CMK (cell line): Measurements from ENCODE around the gene ZBTB26.

Source experiments
- DNase-seq: peaks from one replicate; pipeline ENCODE4 v3.0.0-alpha.2; 2010; ENCODE audit warnings: low read depth

Gene ZBTB26, protein sequence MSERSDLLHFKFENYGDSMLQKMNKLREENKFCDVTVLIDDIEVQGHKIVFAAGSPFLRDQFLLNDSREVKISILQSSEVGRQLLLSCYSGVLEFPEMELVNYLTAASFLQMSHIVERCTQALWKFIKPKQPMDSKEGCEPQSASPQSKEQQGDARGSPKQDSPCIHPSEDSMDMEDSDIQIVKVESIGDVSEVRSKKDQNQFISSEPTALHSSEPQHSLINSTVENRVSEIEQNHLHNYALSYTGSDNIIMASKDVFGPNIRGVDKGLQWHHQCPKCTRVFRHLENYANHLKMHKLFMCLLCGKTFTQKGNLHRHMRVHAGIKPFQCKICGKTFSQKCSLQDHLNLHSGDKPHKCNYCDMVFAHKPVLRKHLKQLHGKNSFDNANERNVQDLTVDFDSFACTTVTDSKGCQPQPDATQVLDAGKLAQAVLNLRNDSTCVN

DNA sequence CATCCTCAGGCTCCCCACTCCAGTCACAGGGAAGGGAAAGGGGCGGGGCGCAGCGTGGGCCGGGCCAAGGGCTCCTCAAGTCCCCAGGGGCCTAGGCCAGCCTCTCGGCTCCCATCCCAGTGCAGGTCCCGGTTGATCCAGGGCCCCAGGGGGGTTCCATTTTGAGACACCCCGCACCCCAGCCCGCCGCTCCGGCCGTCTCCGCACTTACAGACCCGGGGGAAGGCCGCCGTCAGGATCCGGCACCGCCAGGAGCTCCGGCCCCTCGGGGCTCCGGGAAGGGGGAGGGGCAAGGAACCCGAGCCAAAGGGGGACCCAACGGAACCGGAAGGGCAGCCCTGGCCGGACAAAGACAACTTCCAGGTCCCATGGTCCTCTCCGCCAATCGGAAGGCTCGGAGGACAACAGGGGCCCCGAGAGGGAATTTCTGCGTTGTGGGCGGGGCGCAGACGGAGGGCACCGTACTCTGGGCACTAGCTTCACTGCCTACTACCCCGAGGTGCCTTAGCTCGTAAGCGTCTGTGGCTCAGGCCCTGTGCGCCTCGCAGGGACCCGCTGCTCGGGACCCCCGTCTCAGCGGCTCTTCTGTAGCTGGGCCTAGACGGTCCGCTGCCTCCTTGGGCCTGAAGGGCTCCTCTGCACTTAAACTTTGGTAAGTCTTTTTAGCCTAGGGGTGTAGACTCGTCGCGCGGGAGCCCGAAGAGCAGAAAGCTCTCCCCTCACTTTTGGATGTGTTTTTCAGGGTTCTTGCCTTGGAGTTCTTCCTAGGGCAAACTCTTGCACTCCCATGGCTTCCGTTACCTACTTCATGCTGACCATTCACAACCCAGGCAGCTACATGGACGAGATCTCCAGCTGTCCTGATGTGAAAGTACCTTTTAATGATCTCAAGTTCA is at the start of gene ZBTB26:
Gene ZBTB26 (minus strand): TSS at position 287 of the 896 bp plus-strand sequence. CDS start 11,578 bp downstream, outside the sequence.
- peak; percentile 87 for DNase-seq

DNA sequence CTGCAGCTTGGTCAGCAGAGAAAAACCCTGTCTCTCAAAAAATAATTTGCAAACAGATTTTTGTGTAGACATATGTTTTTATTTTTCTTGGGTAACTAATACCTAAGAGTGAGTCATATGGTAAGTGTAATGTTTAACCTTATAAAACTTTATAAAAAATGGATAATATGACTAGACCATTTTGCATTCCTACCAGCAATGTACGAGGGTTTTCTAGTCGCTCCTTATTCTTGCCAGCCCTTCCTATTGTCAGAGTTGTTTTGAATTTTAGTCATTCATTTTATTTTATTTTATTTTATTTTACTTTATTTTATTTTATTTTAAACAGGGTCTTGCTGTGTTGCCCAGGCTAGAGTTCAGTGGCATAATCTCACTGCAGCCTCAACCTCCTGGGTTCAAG is 47.3 kb upstream of the ZBTB26 start:
- DNase-seq = no peak

DNA sequence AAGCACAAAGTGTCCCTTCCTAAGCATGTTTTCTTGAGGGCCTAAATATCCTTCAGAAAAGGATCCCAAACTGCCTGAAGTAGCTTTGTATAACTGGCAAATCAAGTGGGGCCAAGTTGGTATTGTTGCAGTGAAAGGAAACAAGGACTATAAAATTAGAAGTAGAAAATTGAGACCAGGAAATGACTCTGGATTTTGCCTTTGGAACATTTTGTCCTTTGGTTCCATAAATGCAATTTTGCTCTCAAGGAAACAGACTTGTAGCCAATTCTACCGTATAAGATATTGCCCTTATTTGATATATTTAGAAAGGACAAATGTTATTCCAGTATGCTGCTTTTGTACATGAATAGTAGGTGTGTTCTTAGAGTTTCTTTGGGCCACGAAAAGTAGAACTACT is 43.9 kb upstream of the ZBTB26 start:
- no peak for DNase-seq

DNA sequence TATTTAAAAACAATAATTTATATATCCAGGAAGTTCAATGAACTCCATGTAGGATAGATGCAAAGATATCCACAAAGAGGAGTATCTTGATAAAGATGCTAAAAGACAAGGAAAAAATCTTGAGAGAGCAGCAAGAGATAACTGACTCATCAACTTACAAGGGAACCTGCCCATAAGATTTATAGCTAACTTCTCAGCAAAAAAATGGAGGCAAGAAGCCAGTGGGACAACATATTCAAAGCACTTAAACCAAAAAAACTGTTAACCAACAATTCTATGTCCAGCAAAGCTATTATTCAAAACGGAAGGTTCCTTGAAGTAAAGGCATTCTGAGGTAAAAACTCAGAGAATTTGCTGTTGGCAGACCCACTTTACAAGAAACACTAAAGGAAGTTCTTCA is 29.8 kb upstream of the ZBTB26 start:
- no peak for DNase-seq

DNA sequence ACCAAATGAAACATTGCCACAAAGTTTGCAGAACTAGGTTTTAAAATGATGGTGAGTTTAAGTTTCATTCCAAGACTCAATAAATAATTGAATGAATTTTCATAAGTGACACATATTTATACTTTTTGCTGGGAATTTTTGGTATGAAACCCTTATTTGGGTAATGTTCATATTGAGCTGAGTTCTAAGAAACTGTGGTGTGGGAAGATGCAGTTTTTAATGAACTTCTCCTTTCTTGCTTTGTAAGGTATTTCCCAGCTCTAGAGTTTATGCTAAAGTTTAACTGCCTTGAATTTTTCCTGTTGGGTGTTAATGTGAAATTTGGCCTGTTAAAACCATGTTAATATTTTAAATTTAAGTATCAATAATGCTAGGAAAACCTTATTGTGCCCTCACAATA is 24.6 kb upstream of the ZBTB26 start:
- DNase-seq = no peak

DNA sequence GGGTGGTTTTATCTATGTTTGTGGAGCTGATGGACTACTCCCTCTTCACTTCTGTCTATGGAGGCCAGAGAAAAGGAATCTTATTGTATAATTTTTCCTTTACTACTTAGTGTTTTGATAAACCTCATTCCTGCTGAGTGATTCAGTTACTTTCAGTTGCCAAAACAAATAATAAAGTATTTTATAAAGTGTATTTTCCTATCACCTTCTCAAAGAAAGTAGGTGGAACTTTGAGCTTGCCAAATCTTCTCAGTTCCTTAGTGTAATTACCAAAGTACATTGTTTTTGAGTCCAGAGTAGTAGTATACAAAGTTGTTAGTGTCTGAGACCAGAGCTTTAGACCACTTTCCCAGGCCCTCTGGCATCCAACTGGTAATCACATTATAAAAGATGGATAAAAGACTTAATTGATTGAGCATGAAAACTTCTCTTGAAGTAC is 23.0 kb upstream of the ZBTB26 start:
- no peak for DNase-seq

DNA sequence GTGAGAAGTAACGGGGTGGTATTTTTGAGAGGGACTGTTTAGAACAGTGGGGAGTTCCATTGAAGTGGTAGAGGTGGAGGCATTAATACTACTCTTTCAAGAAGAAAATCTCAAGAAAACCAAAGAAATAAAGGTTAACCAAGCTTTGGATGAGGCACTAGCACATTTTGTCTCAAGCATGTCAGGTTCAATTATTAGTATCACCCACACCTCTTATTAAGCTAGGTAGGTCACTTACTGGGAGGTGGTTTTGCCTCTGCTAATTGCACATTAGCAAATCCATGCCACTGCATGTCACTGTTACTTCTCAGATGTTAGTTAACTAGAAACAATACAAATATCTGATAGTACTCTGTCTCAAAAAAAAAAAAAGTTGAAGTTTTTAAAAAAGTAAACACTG is 19.7 kb upstream of the ZBTB26 start:
- no peak for DNase-seq

DNA sequence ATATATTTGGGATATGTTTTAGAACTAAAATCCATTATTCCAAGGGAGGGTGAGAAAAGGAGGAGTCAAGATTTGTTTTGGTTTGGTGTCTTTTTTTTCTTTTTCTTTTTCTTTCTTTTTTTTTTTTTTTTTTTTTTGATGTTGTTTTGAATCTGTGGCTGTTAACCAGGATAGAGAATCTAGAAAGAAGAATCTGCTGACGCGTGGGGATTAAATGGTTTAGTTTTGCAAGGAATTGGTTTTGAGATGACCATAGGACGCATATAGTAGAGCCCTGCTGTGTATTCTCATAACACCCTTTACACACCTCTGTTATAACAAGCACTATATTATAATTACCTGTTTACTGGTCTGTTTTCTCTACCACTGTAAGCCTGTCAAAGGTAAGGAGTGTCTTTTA is 19.0 kb upstream of the ZBTB26 start:
- no peak for DNase-seq

DNA sequence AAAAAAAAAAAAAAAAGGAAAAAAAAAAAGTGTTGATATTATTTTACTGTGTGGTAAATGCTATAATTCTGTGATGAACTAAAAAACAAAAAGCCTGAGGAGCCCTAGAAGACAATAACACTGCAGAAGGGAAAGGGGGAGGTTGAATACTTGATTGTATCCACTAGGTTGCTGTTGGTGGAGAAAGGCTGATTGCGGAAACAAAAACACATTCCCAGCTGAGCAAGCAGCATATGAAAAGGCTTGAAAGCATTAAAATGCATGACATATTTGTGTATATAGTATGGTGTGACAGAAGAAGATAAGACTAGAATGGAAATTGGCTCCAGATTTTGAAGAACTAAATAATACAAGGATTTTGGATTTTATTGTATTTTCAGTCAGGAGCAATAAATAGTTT is 18.4 kb upstream of the ZBTB26 start:
- no peak for DNase-seq

DNA sequence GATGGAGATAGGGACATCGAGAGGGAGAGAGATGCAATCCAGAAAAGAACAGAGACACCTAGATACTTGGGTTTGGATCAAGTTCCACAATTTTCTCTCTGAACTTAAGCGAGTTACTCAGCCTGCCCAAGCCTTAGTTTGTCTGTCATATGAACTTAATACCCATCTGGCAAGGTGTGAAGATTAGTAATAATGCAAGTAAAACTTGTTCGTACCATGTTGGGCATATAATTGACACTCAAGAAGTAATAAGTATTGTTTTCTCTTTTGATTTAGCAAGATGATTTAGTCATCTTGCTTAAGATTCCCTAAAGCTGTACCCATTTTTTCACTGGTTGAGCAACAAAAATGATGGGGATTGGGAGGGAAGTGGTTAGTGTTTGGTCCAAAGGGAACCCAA is 17.0 kb upstream of the ZBTB26 start:
- DNase-seq = no peak

DNA sequence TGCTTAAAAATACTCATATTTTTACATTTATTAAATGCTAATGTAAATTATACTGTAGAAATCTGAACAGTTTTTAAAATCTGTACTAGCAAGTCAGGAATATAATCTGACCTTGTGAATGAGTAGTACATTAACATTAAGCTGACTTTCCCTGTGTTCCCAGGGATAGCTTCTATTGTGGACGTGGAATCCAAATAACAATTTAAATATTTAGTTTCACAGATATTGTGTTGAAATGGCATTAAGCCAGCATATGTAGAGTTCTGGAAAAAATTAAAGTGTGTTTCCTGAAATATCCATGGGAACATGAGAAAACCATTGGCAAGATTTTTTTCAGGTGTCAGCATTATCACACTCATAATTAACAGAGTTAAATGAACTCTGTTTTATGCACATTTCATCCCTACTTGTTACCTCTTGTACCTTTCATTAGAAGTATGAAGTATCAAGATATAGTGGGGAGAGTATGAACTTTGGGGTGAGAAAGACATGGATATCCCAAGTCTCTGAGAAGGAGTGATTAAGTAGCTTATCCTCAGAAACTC is 15.2 kb upstream of the ZBTB26 start:
- DNase-seq = no peak

DNA sequence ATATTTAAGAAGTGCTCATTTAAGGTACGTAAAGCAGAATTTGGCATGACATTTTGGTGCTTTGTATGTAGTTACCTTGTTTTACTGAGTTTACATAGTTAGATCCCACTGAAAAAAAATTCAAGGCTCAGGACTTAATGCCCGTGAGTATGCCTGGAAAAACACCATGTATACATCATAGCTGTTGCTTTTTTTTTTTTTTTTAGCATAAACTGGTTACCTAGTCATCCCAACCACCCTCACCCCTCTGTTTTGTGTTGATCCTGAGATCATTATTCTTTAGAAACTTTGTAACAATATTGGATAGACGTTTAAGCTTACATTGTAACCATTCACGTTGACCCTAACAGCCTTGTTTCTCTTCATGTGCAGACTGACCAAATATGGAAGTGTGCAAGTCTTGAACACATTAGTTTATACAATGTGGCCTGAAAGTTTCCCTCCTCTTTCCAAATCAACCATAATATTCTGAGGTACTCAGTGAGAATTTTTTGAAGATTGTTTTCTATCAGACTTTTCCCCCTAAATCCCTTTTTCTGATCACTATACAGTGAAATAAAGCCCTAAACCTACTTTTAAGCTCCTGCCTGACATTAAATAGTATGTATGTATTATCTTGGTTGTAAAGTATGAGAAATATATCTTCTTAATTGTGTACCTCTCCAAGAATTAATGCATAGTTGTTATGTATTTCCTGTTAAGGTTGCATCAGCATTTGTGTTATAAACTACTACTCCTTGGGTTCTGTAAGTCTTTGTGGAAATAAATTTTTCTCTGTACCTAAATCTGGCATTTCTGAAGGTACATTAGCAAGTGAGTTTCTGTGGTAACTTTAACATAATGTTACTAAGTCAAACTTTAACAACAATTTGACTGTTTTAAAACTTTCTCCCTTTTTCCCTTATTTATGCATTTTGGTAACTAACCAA is 13.9 kb upstream of the ZBTB26 start:
- DNase-seq = no peak

DNA sequence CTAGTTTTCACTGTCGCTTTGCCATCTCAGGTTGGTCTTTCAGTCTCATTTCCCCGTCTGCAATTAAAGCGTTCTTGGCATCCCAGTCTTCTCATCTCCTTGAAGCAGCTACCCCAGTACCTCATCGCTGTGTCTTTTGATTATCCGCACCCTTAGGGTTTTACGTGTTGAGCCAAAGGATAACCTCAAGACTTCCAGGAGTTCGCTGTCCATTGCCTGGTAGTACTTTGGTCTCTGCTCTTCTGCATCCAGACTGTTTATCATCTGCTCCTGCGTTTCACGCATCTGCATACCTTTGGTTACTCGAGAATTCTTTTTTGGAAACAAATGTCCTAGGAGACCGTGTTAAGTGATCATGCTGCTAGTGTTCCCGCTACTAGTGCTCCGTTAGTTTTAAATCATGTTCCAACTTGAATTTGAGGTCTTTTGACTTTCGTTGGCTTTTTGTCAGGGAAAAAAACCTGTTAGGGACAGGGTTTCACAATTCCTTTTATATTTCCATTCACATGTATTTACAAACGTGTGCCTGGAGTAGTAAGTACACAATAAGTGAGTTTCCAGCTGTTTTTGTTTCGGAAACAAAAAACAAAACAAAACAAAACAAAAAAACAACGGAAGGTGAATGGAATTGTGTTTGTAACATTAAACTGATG is 10.4 kb upstream of the ZBTB26 start:
- DNase-seq = no peak

DNA sequence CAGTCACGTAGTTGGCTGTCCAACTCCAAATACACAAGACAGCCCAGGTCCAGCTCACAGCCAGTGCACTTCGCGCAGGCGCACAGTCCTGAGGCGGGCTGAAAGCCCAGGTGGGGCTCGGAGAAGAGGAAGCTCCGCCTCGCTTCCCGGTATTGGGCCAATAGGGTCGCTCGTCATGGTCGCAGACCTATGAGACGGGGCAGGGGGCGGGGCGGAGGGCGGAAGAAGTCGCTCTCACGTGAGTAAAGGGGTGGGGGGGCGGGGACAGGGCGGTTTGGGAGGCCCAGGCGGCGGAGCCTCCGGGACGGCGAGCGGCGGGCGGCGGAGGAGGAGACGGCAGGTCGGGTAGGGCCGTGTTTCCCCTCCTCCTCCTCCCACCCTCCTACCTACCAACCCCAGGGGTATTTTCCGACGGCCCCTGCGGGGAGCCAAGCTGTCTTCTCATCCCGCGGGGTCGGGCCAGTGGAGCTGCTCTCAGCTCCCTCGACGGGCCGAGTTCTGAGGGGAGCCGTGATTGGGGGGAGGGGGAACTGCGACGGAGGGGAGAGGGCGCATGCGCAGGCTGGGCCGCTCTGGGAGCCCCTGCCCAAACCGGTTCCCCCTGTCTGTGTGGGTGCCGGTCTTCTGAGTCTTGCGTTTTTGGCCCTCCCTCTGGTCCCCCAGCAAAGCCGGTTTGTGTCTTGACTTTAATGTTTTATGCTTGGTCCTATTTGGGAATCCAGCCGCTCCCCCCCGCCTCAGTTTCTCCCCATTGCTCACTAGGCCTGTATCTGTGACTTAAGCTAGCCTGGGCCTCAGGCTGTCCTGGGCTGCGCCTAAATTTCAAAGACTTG is 9.7 kb upstream of the ZBTB26 start, which contains the start of gene RABGAP1:
Gene RABGAP1 (plus strand): TSS at position 272 of the 833 bp plus-strand sequence. CDS start 16,040 bp downstream, outside the sequence.
- DNase-seq = peak; percentile 96

DNA sequence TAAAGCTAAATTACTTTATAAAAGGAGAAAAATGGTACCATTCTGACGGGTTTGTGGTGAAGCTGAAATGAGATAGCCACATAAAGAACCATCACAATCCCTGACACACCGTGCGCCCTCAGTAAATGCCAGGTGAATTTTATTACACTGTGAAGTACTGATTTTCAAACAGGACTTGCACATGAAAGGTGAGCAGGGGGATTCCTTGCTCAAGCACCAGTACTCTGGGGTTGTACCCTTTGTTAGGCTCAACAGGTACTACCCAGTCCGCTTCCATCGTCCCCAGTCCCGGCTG is 9.1 kb upstream of the ZBTB26 start:
- no peak for DNase-seq

DNA sequence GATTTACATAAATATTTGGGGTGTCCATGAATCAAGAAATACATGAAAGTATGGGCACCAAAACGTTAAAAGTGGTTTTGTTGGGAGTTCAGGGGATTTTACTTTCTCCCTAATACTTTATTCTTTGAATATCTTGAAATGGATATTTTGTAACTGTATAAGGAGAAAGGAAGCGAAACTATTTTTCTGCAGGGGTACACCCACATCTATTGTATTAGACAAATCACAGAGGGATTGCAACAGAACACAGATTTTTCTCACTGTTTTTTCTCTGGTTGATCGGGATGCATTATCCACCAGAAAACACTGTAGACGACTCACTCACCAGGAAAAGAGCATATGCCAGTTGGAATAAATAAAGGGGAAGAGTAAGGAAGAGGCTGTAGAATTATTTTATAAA is 8.3 kb upstream of the ZBTB26 start:
- DNase-seq = no peak

DNA sequence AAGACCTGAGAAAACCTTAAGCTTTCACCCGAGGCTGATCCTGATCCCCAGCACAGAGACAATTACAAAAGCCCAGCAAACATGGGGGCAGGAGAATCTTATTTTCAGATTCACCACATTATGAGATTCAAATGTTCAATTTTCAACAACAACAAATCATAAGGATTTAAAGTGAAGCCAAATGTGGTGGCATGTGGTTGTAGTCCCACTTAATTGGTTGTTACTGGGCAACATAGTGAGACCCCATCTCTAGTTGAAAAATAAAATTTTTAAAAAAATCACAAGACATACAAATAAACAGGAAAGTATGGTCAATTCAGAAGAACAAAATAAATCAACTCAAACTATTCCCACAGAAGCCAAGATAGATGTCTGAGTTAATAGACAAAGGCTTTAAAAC is 5.6 kb upstream of the ZBTB26 start:
- no peak for DNase-seq

DNA sequence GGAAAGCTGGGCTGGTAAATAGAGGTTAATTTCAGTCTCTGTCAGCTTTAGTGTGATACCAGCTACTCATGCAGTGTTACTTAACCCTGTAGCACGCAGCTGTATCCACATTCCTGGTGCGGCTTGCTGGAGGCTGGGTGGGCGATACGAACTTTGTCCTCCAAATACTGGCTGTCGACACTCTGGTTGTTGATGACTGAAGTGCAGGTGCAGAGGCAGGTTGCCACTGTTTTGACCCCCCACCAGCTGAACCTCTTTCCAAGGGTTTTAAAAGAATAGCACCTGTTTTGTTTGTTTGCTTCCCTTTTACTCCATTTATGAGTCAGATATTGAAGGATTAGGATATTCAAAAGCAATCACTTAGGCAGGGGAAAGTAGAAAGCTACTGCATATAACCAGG is 5.2 kb upstream of the ZBTB26 start:
- no peak for DNase-seq

DNA sequence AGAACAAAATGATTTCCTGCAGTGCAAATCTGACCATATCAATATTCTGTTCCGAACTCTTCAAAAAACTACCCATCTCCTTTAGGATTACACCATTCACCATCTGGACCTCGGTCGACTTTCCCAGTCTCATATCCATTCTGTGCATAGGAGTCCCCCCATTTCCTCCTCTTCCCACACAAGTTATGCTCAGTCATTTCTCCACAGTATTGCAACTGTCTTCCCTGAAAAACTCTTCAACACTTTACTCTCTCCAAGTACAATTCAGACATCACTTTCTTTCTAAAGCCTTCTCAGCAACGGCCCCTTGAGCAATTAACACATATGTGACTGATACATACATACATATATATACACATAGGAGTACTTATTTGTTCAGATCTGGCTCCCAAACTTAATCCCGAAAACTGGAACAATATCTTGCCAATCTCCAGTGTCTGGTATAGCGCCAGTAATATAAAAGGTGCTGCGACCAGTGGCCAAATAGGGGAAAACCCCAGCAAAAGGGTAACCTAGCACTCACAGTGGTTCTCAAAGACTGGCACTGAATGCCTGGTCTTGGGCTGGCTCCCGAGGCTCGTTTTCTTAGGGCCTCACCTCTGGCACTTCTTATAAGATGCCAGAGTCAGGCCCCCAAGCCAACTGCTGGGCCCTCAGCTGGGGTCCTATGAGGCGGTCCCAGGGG is 629 bp downstream of the ZBTB26 start:
- peak; percentile 25 for DNase-seq
